ENCODE data around the gene EHMT1.
A peak's percentile ranks its signal among the peaks of the same experiment; 100 is the strongest.

EHMT1 gene

GRCh38 chr9:137674307-137674975 lies 55.6 kb downstream of the EHMT1 start:
- DNase-seq, result no peak

GRCh38 chr9:137674976-137675320 lies 56.1 kb downstream of the EHMT1 start:
- DNase-seq, result no peak

GRCh38 chr9:137676998-137677397 lies 58.2 kb downstream of the EHMT1 start:
- DNase-seq, result no peak

GRCh38 chr9:137678202-137678601 lies 59.4 kb downstream of the EHMT1 start:
- no peak for DNase-seq

GRCh38 chr9:137679249-137679648 lies 60.4 kb downstream of the EHMT1 start:
- DNase-seq, result no peak

- no peak for DNase-seq
These were observed 61.0 kb downstream of the EHMT1 start for GRCh38 chr9:137679695-137680305.

GRCh38 chr9:137680444-137681358 lies 61.9 kb downstream of the EHMT1 start:
- DNase-seq, result no peak

GRCh38 chr9:137682428-137683105 lies 63.8 kb downstream of the EHMT1 start:
- no peak for DNase-seq

GRCh38 chr9:137683262-137683864 lies 64.6 kb downstream of the EHMT1 start:
- no peak for DNase-seq

- DNase-seq, result no peak
These were observed 66.4 kb downstream of the EHMT1 start for GRCh38 chr9:137685035-137685740.

- DNase-seq, result peak; percentile 79
These were observed 67.1 kb downstream of the EHMT1 start for GRCh38 chr9:137685741-137686420.

GRCh38 chr9:137688261-137688660 lies 69.5 kb downstream of the EHMT1 start:
- no peak for DNase-seq

- DNase-seq, result no peak
These were observed 69.9 kb downstream of the EHMT1 start for GRCh38 chr9:137688725-137689124.

GRCh38 chr9:137689745-137690529 lies 71.1 kb downstream of the EHMT1 start:
- peak; percentile 73 for DNase-seq

- DNase-seq, result no peak
These were observed 72.3 kb downstream of the EHMT1 start for GRCh38 chr9:137690930-137691645.

GRCh38 chr9:137691646-137692351 lies 73.0 kb downstream of the EHMT1 start:
- DNase-seq, result no peak

GRCh38 chr9:137694236-137694959 lies 75.6 kb downstream of the EHMT1 start:
- no peak for DNase-seq

All from fibroblast of skin of scalp (primary cell).